Mucosa of rectum (tissue), 2 donors: Measurements from ENCODE around the gene TMEFF1.

Experiments used
- H3K27ac ChIP-seq, 2 donors: one replicate each; pipeline ENCODE4 v1.7.0; 2013; ENCODE audit warnings: inconsistent platforms in 2 of 2, low read depth in 2 of 2, low read length in 2 of 2
- H3K27me3 ChIP-seq, 2 donors: one replicate each; pipeline ENCODE4 v1.7.0; 2013; ENCODE audit warnings: low read length in 2 of 2; ENCODE audit not compliant: control insufficient read depth in 2 of 2, insufficient read depth in 2 of 2
- H3K36me3 ChIP-seq, 2 donors: one replicate each; pipeline ENCODE4 v1.7.0; 2013; ENCODE audit warnings: low read length in 2 of 2; ENCODE audit not compliant: control insufficient read depth in 2 of 2, insufficient read depth in 2 of 2
- H3K4me1 ChIP-seq, 2 donors: one replicate each; pipeline ENCODE4 v1.7.0; 2013; ENCODE audit warnings: low read length in 2 of 2, mild to moderate bottlenecking in 1 of 2; ENCODE audit not compliant: control insufficient read depth in 2 of 2, insufficient read depth in 2 of 2
- H3K4me3 ChIP-seq, 2 donors: one replicate each; pipeline ENCODE4 v1.7.0; 2013; ENCODE audit warnings: low read length in 2 of 2
- H3K9ac ChIP-seq, 2 donors: one replicate each; pipeline ENCODE4 v1.7.0; 2013; ENCODE audit warnings: low read length in 2 of 2, low read depth in 1 of 2, mild to moderate bottlenecking in 1 of 2
- H3K9me3 ChIP-seq, 2 donors: one replicate each; pipeline ENCODE4 v1.7.0; 2013; ENCODE audit warnings: low read length in 2 of 2; ENCODE audit not compliant: control insufficient read depth in 2 of 2
- donor health status: healthy.
- donor health status: Normal muscosa, but diverticular disease.

TMEFF1 gene

DNA sequence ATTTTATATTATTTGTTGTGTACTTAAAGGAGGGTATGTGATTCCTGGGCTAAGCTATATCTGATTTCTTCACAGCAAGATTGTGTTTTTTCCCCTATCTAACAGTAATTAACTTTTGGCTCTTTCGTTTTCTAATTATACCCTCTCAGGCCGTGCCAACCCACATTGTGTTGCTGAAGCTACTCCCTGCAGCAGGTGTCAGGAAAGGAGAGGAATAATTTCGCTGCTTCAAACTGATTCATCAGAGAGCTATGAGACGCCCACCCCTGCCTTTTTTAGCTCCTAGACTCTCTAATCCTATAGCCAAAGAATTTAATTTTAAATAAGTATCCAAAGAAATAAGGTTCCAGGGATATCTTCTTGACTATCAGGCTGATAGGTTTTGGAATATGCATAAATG lies 108.7 kb downstream of the TMEFF1 start:
- no peak overlapping the region for H3K9ac ChIP-seq
- H3K4me1 ChIP-seq = no peaks in the 10 kb centered on the region
- H3K36me3 ChIP-seq = no peaks in the 10 kb centered on the region
- H3K4me3 ChIP-seq = no peak overlapping the region
- no peak overlapping the region for H3K27ac ChIP-seq
- no peaks in the 10 kb centered on the region for H3K9me3 ChIP-seq
- no peaks in the 10 kb centered on the region for H3K27me3 ChIP-seq

DNA sequence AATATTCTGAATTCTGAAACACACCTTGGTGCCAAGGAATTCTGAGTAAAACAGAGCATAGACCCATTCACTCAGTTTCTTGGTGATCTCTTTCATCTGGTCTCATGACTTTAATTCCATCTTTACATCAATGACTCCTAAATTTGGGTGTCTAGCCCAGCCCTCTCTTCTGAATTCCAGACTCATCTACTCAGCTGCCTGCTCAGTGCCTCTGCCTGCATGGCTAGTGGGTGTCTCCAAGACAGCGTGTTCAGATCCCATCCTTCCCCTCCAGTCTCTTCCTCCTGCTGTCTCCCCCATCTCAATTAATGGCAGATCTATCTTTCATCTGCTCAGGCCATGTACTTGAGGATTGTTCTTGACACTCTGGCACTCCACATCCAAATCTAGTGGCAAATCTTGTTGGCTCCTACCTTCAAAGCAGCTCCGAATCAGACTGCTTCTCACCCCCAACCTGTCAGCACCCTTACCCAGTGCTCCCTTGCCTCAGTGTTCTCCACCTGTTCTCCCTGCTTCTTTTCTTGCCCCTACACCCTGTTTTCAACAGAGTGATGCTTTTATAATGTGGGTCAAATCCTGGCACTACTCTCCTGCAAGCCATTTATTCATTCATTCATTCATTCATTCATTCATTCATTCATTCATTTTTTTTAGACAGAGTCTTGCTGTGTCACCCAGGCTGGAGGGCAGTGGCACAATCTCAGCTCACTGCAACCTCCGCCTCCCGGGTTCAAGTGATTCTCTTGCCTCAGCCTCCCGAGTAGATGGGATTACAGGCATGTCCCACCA lies 110.3 kb downstream of the TMEFF1 start:
- Histone ChIP-seq H3K27me3 (no peaks in the 10 kb centered on the region), H3K9ac (no peak overlapping the region), H3K4me1 (no peaks in the 10 kb centered on the region), H3K4me3 (no peak overlapping the region), H3K36me3 (no peaks in the 10 kb centered on the region), H3K9me3 (no peaks in the 10 kb centered on the region), H3K27ac (no peak overlapping the region)

DNA sequence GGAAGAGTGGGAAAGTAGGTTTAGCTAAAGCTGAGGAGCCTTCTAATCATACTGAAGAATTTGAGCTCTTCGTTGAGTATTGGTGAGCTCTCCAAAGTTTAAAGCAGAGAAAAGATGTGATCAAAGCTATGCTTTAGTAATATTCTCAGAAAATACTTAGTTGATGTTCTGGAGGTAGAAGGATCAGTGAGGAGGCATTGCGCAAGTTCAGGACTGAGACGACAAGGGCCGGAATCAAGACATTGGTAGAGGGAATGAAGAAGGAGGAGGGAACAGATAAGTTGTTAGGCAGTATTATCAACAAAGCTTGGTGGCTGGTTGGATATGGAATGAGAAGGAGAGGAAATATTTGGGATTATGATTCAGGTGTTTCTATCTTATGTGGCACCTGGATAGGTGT lies 112.0 kb downstream of the TMEFF1 start:
- Histone ChIP-seq H3K4me1 (no peaks in the 10 kb centered on the region), H3K9me3 (no peaks in the 10 kb centered on the region), H3K27me3 (no peaks in the 10 kb centered on the region), H3K36me3 (no peaks in the 10 kb centered on the region), H3K4me3 (no peak overlapping the region), H3K9ac (no peak overlapping the region), H3K27ac (no peak overlapping the region)

DNA sequence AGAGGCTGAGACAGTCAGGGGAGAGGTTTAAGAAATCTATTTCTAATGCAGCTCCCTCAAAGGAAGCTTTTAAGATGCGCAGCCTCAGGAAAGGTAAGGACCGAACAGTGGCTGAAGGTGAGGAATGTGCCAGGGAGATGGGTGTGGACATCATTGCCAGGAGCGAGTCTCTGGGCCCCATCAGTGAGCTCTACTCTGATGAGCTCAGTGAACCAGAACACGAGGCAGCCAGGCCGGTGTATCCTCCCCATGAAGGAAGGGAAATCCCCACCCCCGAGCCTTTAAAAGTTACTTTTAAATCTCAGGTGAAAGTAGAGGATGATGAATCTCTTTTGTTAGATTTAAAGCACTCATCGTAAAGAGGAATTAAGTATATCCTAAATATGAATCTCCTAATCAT lies 113.1 kb downstream of the TMEFF1 start:
- Histone ChIP-seq H3K4me1 (no peaks in the 10 kb centered on the region), H3K36me3 (no peaks in the 10 kb centered on the region), H3K27ac (no peak overlapping the region), H3K9ac (no peak overlapping the region), H3K9me3 (no peaks in the 10 kb centered on the region), H3K27me3 (no peaks in the 10 kb centered on the region), H3K4me3 (no peak overlapping the region)

DNA sequence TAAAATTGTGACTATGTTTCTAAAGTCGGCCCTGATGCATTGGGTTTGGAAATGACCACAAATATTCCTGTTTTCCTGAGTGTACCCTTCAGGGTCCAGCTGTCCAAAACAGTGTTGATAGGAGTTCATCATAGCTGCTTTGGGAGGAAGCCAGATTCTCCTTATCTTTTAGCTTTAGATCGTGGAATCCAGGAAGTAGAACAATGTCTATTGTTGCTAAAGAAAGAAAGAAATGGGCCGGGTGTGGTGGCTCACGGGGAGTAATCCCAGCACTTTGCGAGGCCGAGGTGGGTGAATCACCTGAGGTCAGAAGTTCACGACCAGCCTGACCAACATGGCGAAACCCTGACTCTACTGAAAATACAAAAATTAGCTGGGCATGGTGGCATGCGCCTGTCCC lies 114.4 kb downstream of the TMEFF1 start:
- Histone ChIP-seq H3K4me3 (no peak overlapping the region), H3K9me3 (no peaks in the 10 kb centered on the region), H3K36me3 (no peaks in the 10 kb centered on the region), H3K9ac (no peak overlapping the region), H3K4me1 (no peaks in the 10 kb centered on the region), H3K27me3 (no peaks in the 10 kb centered on the region), H3K27ac (no peak overlapping the region)

DNA sequence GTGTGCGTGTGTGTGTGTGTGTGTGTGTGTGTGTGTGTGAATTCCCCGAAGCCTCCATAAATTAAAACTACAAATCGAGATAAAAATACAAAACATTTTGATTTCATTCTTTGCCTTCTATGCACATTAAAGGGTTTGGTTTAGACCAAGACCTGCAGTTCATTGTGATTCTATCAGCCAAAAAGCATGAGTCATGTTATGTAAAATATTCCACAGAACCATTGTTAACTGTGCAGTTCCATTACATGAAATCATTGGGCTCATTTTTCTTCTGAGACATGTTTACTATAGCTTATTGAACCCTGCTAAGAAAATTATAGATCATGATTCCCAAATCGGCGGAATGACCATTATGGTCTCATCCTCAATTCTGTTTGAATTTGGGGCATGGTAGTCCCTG lies 116.6 kb downstream of the TMEFF1 start:
- Histone ChIP-seq H3K4me3 (no peak overlapping the region), H3K36me3 (no peaks in the 10 kb centered on the region), H3K27me3 (no peaks in the 10 kb centered on the region), H3K4me1 (no peaks in the 10 kb centered on the region), H3K9ac (no peak overlapping the region), H3K9me3 (no peaks in the 10 kb centered on the region), H3K27ac (no peak overlapping the region)

DNA sequence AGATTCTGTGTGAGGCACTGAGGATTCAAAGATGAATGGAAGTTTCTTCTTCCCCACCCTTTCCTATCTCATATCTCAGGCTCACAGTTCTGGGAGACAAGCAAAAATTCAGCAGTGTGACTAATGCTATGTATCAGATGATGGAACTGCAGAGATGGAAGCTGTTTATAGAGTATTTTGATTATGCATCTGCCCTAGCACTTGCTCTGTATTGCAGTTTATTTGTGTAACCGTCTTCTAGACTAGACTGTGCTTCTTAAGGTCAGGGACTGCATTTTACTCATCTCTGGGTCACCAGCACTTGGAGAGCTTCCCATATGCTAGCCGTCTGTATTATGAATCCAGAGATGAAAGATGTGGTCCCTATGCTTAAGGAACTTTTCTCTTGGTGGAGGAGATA lies 117.5 kb downstream of the TMEFF1 start:
- H3K27me3 ChIP-seq = no peaks in the 10 kb centered on the region
- H3K27ac ChIP-seq = no peak overlapping the region
- no peak overlapping the region for H3K4me3 ChIP-seq
- no peaks in the 10 kb centered on the region for H3K9me3 ChIP-seq
- H3K36me3 ChIP-seq = no peaks in the 10 kb centered on the region
- H3K9ac ChIP-seq = no peak overlapping the region
- no peaks in the 10 kb centered on the region for H3K4me1 ChIP-seq

DNA sequence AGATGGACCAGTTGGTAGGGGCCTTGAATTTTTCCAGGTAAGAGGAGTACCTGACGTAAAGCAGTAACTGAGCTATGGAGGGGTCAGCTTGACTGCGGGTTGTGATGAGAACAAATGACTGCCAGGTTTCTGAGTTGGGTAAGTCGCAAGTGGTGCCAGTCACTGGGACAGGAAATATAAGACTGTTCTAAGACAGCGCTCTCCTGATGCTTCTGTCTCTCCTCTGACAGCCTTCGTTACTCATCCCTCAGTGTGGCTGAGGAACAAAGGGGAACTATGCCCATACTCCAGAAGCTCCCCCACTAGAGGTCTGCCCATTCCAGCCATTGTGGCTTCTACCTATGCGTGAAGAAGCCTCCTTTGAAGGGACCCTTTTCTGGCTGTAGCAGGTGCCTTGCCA lies 118.2 kb downstream of the TMEFF1 start:
- H3K4me3 ChIP-seq = no peak overlapping the region
- H3K27me3 ChIP-seq = no peaks in the 10 kb centered on the region
- H3K9ac ChIP-seq = no peak overlapping the region
- H3K9me3 ChIP-seq = no peaks in the 10 kb centered on the region
- H3K27ac ChIP-seq = no peak overlapping the region
- no peaks in the 10 kb centered on the region for H3K4me1 ChIP-seq
- H3K36me3 ChIP-seq = no peaks in the 10 kb centered on the region

DNA sequence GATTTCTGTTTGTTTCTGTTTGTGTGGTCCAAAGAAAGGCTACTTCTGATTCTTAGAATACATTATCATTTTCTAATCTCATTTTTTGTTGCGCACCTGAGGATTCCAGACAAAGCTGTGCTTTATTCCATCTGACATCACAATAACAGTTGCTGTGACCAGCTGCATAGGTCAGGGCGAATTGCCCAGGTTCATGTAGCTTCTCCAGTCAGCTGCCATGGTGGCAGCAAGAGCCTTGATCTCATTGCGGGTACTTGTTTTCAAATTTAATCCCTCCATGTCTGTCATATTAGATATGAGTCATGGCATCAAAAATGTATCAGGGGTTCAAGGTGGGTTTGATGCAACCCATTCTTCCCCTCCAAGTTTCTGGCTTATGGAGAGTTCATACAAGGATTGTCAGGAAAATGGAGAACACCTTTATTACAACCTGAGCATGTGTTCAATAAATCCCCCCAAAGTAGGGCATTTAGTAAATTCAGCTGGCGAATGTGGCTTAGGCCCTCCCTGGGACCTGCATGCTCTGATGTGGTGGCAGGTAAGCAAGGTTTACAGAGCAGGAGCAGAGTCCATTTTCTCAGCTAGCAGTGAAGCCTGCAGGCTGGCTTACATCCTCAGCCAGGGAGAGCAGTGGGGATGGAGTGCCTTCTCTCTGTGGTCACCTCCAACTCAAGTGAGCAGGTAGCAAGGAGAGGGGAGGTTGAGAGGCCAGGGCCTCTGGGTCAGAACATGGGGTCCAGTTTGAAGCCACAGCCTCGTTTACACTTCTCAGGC lies 118.9 kb downstream of the TMEFF1 start:
- Histone ChIP-seq H3K9ac (no peak overlapping the region), H3K27me3 (no peaks in the 10 kb centered on the region), H3K4me3 (no peak overlapping the region), H3K4me1 (no peaks in the 10 kb centered on the region), H3K27ac (no peak overlapping the region), H3K9me3 (no peaks in the 10 kb centered on the region), H3K36me3 (no peaks in the 10 kb centered on the region)

DNA sequence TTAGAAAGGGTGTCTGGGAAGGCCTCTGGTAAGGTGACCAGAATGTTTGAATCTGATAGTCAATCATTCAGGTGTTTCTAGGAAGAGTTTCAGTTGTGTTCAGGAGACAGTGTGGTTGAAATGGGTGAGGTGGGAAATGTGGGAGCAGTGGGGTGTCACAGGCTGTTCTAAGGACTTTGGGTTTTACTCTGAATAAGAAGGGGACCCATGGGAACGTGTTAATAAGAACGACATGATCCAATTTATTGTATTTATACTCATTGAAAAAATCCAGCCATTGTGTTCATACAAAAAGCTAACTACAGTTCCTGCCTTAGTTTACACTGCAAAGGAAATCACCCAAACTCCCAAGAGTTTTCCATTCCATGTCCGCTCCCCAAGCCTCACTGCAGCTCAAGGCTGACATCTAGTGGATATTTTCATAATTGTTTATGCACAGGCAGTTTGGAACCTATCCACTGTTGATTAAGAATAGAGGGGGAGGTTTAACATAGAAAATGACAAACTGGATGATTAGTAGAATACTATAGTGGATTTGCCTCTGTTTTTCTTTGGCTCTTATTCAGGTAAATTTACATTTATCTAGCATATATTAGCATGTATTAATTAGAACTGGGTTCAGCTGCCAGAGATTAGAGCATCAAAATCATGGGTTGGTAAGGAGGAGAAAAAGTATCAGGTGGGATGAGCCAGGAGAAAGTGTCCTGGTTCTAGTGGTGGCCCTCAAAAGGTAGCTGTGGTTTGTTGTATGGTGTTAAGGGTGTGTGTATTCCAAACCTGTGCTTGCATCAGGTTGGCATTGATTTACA lies 122.6 kb downstream of the TMEFF1 start:
- Histone ChIP-seq H3K27me3 (no peaks in the 10 kb centered on the region), H3K4me3 (no peak overlapping the region), H3K27ac (no peak overlapping the region), H3K9ac (no peak overlapping the region), H3K36me3 (no peaks in the 10 kb centered on the region), H3K9me3 (no peaks in the 10 kb centered on the region), H3K4me1 (peaks cover 3 to 11% of the 10 kb centered on the region in 2 donors)
